GM18861 (cell line): ENCODE data around the gene RBPJ.

ENCODE experiments used
- ATAC-seq: cut with Tn5 transposase; IDR thresholded peaks from one replicate; pipeline ENCODE4 v1.9.1; 2021; ENCODE audit not compliant: unreplicated experiment

The RBPJ gene

DNA sequence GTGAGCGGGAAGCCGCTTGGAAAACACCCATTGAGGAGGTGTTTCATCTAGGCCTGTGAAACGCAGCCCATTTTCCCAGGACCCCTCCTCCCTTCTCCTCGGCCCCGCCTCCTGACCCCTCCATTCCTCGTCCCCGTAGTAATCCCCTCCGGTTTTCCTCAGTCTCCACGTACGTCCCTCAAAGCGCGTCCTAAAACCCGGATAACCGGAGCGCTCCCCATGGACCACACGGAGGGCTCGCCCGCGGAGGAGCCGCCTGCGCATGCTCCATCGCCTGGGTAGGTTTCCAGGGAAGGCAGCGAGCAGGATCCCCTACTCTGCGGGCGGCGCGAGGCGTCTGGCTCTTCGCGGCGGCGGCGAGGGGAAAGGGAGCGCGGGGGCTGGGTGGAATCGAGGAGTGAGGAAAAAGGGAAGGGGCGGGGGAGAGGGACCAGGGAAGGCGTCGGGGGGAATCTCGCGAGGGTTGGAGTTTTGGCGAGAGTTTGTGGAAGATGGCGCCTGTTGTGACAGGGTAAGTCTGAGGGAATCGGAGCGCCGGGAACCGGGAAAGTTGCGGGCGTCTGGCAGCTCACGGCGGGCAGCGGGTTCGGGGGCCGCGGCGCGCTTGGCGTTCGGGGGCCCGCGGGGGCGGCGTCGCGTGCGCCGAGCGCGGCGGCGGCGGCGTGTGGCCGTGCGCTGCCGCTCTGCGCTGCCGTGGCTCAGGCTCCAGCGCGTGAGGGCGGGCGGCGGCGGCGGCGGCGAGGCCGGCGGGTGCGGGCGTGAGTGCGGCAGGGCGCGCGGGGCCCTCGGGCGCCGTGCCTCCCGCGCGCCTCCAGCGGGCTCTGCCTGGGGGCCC lies at the start of gene RBPJ:
RBPJ (plus strand) TSS at position 477 of the 835 bp plus-strand sequence; CDS start at position 492, 15 bp downstream.
- peak; percentile 18 for ATAC-seq

DNA sequence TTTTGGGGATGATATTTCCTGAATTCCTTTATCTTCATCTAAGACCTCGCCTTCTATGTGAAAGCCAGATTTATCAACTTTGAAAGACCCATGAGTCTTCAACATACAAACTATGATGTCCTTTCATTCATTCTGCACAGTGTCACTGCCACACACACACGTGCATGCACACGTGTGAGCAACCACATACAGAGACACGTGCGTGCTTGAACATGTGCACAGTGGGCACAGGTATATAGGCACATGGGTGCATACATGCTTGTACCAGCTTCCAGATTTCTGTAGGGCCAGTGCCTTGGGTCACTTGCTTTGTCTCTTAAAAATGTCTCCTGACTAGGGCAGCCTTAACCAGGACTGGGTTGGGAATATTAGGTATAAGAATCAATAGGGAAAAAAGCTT lies 49.1 kb upstream of the RBPJ start:
- ATAC-seq, result no peak

DNA sequence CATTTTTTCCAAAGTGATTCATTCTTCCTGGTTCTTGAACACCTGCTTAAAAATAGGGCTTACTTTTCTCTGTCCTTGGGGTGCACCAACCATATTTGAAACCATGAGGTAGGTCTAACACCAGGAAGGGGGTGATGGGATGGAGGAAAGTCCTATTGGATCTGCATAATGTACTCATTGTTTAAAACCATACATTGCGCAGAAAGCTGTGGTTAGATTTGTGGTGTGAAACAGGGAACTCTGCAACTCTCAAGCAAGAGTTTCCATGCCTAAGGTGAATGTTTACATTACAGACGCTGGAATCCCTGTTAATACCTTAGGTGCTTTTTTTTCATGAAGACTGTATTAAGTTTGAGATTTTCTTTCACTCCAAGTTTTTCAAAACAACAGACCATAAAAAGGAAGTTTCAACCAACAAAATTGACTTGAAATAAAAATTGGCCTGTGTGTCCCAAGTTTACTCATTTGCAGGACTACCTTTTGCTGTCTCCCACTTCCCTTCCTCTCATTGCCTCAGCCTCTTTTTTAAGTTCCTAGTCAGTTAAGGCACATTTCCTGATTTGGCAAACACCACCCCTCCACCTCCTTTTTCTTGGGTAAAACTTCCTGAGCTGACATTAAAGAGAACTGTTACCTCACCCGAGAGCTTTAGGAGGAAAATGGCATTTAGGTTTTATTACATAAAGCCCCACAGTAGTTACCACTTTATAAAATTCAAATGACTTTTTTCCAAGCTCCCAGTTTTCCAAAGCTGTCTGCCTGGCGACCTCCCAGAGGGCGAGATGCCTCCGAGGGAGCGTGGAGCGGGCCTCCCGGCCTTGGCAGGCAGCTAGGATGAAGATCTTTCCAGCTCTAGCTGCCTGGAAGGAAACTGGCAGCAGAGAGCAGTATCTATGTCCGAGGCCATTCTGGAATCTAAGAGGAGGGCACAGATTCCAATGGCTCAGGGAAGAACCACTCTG lies 47.9 kb upstream of the RBPJ start:
- ATAC-seq, result no peak

- no peak for ATAC-seq
These were observed 47.2 kb upstream of the RBPJ start for GRCh38 chr4:26273616-26273980.

DNA sequence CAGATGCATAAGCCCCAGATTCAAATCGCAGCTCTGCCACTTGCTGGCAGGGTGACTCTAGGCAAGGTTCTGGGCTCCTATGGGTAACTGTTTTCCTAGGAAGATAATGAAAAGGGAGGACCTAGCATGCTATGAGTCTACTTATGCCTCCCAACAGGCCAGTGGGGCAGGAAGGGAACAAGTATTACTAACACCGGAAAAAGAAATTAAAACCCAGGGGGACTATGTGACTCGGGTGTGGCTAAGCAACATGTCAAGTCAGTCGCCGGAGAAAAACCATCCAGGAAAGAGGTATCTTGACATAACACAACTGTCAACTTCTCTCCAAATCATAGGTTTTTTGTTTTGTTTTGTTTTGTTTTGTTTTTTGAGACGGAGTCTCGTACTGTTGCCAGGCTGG lies 45.5 kb upstream of the RBPJ start:
- ATAC-seq, result no peak

- no peak for ATAC-seq
These were observed 41.4 kb upstream of the RBPJ start for GRCh38 chr4:26279446-26279845.

DNA sequence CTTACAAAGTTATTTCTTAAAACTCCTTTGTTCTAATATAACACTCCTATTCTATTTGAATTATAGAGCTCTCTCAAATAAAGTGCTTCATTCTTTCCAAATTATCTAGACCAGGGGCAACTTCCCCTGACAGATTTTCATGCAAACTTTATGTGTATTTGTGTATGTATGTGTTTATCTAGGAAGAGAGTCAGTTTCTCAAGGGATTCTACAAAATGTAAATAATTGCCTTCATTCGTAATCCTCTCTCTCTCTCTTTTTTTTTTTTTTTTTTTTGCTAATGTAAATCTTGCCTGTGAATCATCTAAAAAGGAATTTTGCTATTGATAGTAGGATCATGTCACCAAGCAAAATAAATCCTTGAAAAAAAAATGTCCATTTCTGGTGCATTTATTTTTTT lies 38.9 kb upstream of the RBPJ start:
- no peak for ATAC-seq

- no peak for ATAC-seq
These were observed 36.3 kb upstream of the RBPJ start for GRCh38 chr4:26284536-26284935.

DNA sequence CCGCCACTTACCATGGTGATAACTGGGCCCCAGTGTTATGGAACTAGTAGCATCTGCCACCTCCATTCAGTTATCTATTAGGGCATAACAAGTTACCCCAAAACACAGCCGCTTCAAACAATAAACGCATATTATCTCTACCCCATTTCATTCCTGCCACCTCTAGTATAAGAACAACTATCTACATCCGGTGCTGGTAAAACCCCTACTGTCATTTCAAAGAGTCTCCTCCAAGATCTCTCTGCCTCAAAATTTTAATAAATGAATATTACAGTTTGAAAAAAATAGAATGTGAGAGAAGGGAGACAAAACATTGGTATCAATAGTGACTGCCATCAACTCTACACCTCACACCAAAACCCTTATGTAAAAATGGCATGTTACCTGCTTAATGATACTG lies 35.5 kb upstream of the RBPJ start:
- ATAC-seq, result no peak

DNA sequence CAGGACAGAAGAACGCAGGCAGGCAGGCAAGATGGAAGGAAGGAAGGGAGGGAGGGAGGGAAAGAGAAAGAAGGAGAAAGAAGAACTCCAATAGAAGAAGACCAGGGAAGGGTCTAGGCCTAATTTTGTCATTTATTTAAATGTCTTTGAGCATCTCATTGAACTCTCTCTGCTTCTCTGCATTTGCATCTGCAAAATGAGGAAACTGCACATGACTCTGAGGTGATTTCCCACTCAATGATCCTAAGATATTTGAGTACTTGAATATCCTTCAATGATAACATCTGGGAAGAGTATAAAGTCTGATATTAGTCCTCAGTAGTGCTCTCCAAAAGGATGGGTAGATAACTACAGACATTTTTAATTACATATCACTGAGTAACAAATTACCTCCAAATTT lies 33.1 kb upstream of the RBPJ start:
- no peak for ATAC-seq

GRCh38 chr4:26288355-26288909 lies 32.4 kb upstream of the RBPJ start:
- ATAC-seq, result peak; percentile 78

DNA sequence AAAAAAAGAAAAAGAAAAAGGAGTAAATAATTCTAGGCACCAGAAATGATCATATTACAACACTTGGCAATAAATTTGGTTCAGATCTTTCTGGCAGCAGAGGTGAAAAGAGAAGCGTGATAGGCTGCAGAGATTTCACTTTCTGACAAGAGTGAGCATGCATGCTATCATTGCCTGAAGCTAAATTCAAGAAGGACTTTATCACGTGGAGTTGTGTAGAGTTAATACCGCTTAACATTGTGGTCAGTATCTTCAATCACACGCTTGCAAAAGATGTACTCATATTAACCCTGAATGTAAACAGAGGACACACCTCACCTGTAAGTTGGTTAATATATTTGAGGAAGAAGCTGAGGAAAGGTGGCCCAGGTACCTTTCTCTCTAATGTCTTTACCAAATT lies 31.4 kb upstream of the RBPJ start:
- no peak for ATAC-seq

DNA sequence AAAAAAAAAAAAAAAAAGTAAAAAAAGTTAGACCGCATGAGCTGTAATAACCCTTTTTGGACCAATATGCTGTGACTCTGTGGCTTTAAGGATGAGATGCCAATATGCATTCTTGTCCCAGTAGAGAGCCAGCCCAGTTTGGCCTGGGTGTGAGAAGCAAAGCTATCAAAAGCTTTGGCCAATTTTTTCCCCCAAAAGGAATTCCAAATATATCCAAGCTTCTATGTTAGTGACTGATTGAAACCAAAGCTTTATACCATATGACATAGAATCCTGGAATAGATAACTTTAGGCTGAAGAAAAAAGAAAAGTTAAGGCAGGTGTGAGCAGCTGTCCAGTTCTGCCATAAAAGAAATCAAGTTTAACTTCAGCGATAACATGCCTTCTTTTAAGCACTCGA lies 30.5 kb upstream of the RBPJ start:
- ATAC-seq, result no peak

DNA sequence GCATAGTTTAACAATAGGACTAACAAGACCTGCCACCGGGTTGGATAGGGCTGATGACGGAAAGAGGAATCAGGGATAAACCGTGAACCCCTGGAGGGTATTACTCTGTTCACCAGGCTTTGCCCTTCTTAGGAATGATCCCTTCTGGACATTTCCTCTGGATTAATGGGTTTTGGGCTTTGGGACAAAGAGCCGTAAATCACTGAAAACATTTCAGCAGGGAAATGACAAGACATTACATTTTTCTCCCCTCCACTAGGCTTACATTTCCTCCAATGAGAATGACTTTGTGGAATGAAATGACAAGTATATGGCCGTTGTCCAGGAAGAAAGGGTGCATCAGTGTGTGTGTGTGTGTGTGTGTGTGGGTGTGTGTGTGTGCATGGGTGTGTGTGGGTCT lies 25.9 kb upstream of the RBPJ start:
- no peak for ATAC-seq

- no peak for ATAC-seq
These were observed 24.8 kb upstream of the RBPJ start for GRCh38 chr4:26296021-26296420.

DNA sequence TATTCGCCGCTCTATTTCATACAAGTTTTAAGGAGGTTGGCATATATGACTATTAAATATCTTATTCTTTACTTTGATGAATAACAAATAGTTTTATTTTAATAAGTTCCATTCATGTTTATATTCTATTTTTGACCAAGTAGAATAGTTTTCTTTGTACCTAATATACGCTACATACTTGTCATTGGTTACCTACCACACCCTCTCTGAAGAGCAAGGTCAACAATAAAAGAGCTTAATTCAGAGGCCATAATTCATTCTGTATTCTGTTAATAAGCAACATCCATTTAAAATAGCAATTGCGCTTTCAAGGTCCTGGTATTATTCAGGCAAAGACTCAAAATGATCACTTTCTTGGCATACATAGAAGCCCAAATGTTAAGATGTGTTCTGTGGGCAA lies 24.3 kb upstream of the RBPJ start:
- ATAC-seq, result no peak

DNA sequence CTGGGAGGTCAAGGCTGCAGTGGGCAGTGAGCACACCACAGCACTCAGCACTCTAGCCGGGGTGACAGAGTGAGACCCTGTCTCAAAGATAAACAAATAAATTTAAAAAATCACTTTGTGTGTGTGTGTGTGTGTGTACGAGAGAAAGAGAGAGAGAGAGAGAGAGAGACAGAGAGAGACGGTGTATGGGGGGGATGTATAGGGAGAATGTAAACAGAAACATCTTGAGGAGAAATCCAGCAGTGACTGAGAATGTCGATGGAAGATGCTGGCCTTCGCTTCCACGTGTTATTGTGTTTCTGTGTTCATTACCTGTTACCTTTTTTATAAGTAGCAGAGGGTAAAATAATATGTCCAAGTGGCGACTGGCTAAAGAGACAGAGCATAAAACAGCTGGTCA lies 23.6 kb upstream of the RBPJ start:
- ATAC-seq, result no peak

GRCh38 chr4:26298198-26298947 lies 22.4 kb upstream of the RBPJ start:
- no peak for ATAC-seq

DNA sequence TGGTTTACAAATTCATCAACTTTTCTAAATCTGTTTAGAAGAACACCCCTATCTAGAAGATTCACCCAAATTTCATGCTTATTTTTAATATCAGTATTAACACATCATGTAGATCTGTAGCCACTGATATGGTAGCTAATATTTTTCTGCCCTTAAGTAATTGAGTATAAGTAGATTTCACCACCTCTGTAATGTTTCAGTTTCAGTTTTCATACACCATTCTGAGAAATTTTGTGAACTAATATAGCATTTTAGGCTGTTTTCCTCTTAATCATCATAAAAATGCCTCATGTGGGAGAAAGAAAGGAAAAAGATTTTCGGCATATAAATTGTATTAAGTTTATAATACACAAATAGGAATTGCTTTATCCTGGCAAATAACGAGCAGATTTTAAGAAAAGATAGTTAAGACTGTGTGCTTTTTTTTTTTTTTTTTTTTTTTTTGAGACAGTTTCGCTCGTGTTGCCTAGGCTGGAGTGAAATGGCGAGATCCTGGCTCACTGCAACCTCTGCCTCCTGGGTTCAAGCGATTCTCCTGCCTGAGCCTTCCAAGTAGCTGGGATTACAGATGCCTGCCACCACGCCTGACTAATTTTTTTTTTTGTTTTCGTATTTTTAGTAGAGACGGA lies 21.4 kb upstream of the RBPJ start:
- peak; percentile 85 for ATAC-seq
